Measurements from ENCODE around the gene PSMD11. TPM values are rescaled to one million over a fixed set of nuclear protein-coding genes. Genes with fewer than 3 reads are reported as not detected.
"Not testable (repeated sequence)": the region's sequence is repeated elsewhere in the genome, so short reads cannot be mapped to it uniquely, and the experiment has no call there.

The PSMD11 gene
- total and polyA plus RNA-seq, 7 donors = 118 to 326 (median 207) TPM

GRCh38 chr17:32520104-32520701 lies 75.9 kb downstream of the PSMD11 start:
- Histone ChIP-seq H3K4me1 (peaks cover 32% of the 10 kb centered on the region), H3K36me3 (ENCODE audit: insufficient read depth in 1 of 2, low read depth in 1 of 2) (no peaks in the 10 kb centered on the region), H3K9me3 (no peaks in the 10 kb centered on the region), H3K27me3 (ENCODE audit: insufficient read depth in 3 of 3, low read length in 2 of 3) (no peaks in the 10 kb centered on the region), H3K27ac (no peak overlapping the region), H3K4me3 (peak overlapping the region; percentile 66)
- intact Hi-C loops (cut with DNase I) = no loop called here
- DNase-seq (no peak), ATAC-seq (no peak)
- no peak for TF ChIP-seq CTCF (IDR thresholded peaks at IDR 0.05)
- 45 to 53% (median 50%) methylated on average over 17 of the region's 17 CpGs for WGBS, 3 donors

GRCh38 chr17:32520737-32521404 lies 76.6 kb downstream of the PSMD11 start:
- Histone ChIP-seq H3K27ac (no peak overlapping the region), H3K9me3 (no peaks in the 10 kb centered on the region), H3K4me3 (no peak overlapping the region), H3K36me3 (ENCODE audit: insufficient read depth in 1 of 2, low read depth in 1 of 2) (no peaks in the 10 kb centered on the region), H3K27me3 (ENCODE audit: insufficient read depth in 3 of 3, low read length in 2 of 3) (no peaks in the 10 kb centered on the region), H3K4me1 (peaks cover 32% of the 10 kb centered on the region)
- WGBS, 3 donors = 97 to 98% (median 97%) methylated on average over 9 of the region's 9 CpGs
- no peak for TF ChIP-seq CTCF (IDR thresholded peaks at IDR 0.05)
- no peak for DNase-seq
- no peak for ATAC-seq
- intact Hi-C loops (cut with DNase I) = no loop called here

- Histone ChIP-seq H3K27ac (no peak overlapping the region), H3K27me3 (ENCODE audit: insufficient read depth in 3 of 3, low read length in 2 of 3) (no peaks in the 10 kb centered on the region), H3K36me3 (ENCODE audit: insufficient read depth in 1 of 2, low read depth in 1 of 2) (no peaks in the 10 kb centered on the region), H3K9me3 (no peaks in the 10 kb centered on the region), H3K4me3 (no peak overlapping the region), H3K4me1 (peaks cover 23% of the 10 kb centered on the region)
- DNase-seq (no peak), ATAC-seq (no peak)
- intact Hi-C loops (cut with DNase I) = no loop called here
- WGBS, 3 donors = 87 to 92% (median 91%) methylated on average over 11 of the region's 11 CpGs
- no peak for TF ChIP-seq CTCF (IDR thresholded peaks at IDR 0.05)
Measured at GRCh38 chr17:32523017-32523680, 78.8 kb downstream of the PSMD11 start.

- Histone ChIP-seq H3K9me3 (no peaks in the 10 kb centered on the region), H3K4me1 (peaks cover 17% of the 10 kb centered on the region), H3K27ac (no peak overlapping the region), H3K36me3 (ENCODE audit: insufficient read depth in 1 of 2, low read depth in 1 of 2) (no peaks in the 10 kb centered on the region), H3K4me3 (no peak overlapping the region), H3K27me3 (ENCODE audit: insufficient read depth in 3 of 3, low read length in 2 of 3) (no peaks in the 10 kb centered on the region)
- intact Hi-C loops (cut with DNase I) = no loop called here
- WGBS, 3 donors = 74 to 87% (median 82%) methylated on average over 12 of the region's 12 CpGs
- TF ChIP-seq CTCF (IDR thresholded peaks at IDR 0.05) = no peak
- DNase-seq = no peak
- ATAC-seq = no peak
Measured at GRCh38 chr17:32523827-32524552, 79.7 kb downstream of the PSMD11 start.

- intact Hi-C loops (cut with DNase I); H3K4me3 ChIP-seq; H3K36me3 ChIP-seq (ENCODE audit: insufficient read depth in 1 of 2, low read depth in 1 of 2); DNase-seq; H3K27me3 ChIP-seq (ENCODE audit: insufficient read depth in 3 of 3, low read length in 2 of 3); H3K9me3 ChIP-seq; H3K27ac ChIP-seq; ATAC-seq: not testable (repeated sequence)
- WGBS, 3 donors = 91 to 98% (median 96%) methylated on average over 6 of the region's 6 CpGs
- peaks cover 17% of the 10 kb centered on the region for H3K4me1 ChIP-seq
Measured at GRCh38 chr17:32524553-32524880, 80.2 kb downstream of the PSMD11 start.

Data from psoas muscle (tissue), 8 donors.